RKO (cell line): ENCODE measurements around the gene GZMA.

Experiments used
- DNase-seq: peaks from one replicate; pipeline ENCODE4 v3.0.0-alpha.2; 2016; ENCODE audit warnings: low spot score

Gene GZMA

DNA sequence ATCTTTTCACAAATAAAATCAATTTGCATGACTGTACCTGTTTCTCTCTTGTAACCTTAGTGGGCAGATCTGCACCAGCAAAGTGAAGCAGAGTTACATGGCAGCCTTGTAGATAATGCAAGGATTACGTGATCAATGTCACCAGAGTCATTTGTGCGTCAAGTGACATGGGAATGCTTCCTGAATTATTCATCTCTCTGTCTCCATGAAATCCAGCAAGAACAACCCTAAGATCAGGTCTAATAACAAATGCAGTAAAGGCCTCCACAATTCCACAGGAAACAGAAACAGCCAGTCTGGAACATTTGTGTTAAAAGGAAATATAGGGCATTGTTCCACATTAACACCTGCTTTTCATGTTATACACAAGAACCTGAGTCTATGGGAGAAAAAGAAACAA is 7.8 kb downstream of the GZMA start:
- DNase-seq = no peak

DNA sequence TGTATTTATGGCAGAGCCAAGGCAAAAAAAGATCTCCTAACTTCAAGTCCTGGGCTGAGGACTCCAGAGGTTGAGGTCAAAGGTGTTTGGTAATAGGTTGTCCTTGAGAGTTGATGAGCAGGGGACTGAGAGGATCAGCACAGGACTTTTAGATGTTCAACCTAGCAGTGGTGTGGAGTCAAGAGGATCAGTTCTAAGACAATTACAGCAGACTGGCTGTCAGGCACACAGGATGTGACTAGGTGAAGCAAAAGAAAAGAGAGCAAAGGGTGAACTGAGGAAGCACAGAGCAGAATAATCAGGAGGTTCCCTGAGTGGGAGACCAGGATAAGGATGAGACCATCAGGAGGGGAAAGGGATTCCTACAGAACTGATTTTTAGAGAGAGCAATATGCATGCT is 10.9 kb downstream of the GZMA start:
- no peak for DNase-seq

DNA sequence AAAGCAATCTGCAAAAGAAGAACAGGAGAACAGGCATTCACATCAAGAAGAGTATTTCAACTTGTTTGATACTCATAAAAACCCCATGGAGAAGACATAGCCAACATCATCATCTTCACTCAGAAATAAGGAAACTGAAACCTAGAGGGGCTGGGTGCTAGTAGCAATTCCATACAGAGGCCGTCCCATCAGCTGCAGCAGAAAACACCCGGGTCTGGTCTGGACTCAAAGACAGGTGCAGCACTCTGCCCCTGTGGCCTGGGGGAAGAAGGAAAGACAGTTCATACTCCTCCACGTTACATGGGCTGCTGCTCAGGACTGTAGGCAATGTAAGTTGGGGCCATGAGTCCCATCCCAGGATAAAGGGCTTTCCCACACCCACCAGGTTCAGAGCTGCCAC is 11.6 kb downstream of the GZMA start:
- no peak for DNase-seq

DNA sequence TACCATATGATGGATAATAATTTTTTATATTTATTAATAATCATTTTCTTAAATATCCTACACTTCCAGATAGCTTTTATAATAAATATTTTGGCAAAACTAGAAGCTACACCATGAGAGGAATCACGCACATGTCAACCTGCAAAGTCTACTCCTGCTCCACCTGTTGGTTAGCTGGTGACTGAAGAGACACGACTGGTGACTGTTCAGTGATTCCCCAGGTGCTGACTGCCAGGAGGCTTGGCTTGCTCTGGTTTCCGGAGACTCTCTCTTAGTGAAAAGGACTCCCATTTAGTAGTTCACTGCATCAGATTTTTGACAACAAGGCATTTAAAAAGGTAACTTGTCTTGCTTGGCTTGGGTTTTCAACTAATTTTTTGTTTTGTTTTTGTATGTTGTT is 20.9 kb downstream of the GZMA start:
- no peak for DNase-seq

DNA sequence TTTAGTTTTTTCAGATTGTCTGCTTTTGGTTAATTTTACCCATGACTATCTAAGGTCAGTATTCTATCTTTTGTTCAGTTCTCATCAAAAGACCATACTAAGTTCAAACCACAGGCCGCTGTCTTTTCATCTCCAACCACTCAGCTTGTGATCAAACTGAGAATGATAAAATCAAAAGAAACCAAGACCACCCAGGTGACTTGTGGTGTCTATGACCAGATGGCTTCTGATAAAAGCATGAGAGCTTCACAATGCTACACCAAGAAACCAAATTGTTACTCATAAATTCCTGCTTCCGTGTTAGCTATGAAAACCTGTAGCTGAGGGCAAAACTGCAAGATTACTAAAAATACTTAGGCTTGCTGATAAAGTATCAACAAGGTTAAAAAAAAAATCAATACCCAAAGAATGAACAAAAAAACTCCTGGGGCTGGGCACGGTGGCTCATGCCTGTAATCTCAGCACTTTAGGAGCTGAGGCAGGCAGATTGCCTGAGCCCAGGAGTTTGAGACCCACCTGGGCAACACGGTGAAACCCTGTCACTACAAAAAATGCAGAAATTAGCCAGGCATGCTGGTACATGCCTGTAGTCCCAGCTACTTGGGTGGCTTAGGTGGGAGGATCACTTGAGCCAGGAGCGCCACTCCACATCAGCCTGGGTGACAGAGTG is 31.7 kb downstream of the GZMA start:
- no peak for DNase-seq

DNA sequence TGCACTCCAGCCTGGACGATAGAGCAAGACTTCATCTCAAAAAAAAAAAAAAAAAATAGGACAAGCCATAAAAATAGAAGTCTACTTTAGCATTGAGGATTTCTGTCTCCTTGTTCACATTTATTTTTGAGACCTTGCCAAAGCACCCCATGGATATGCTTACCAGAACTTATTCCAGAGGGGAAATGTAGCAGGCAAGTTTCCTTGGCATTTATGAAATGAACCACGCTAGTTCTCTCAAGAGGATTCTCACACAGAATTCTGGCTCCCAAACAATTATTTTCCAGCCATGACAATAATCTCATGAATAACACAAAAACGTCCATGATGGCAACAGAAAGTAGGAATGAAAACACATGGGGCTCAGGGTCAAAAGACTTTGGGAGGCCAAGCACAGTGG is 34.1 kb downstream of the GZMA start:
- no peak for DNase-seq

DNA sequence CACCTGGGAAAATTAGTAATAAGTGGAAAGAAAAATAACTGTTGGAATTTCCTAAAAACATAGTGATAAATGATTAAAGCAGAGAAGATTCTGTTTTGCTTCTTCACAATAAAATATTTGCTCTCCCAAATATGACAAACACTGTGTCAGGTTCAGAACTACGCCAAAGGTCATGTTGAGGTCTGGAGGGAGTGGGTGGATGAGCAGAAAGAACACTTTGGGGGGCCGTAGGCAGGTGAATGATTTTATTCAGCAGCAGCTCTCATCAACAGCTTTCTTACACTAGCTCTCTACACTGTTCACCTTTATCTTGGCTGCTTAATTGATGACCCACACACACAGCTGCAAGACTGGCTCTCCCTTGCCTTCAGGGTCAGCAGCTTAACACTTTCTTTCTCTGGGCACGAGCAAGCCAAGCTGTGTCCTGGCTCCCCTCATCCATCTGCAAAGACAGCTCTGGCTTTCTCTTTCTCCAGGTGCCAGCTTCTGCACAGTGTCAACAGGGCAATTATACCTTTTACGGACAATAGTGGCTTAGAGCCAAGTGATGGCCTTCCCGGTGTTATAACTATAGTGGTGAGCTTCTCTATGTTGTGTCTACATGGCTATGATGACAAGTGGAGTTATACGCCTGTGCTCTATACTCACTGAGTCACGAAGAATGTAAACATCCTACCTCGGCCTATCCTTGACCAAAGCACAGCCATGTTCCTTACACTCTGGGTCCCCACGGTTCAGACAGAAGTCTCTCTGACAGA is 38.6 kb downstream of the GZMA start:
- no peak for DNase-seq

DNA sequence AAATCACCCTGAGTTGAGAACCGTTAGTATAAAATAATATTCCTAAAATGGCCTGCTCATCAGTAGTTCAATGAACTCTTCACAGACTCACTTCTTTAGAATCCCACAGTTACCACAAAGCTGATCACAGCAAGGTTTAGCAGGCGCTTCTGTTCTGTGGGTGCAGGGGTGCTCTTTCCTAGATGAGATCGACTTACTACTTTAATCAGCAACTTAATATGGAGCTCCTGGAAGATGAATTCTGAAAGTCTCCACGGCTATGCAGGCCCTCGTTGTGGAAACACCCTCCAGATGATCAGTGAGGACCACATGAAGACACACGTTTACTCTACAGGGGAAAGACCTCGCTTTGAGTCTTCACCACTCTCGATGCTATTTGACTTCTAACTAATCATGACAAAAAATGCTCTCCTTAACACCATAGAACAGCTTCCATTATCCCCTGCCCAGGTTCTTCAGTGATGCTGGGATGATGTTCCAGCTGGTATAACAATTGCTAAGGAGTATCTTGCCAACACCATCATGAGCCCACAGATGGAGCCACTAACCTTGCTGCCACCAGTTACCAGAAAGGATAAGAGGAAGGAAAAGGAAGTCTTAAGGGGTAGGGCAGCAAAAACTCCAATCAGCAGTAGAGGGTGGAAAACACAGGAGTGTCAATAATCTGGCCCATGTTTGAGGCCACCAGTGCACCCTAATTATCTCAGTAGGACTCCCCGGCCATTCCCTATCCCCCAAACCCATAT is 39.7 kb downstream of the GZMA start:
- DNase-seq = no peak

DNA sequence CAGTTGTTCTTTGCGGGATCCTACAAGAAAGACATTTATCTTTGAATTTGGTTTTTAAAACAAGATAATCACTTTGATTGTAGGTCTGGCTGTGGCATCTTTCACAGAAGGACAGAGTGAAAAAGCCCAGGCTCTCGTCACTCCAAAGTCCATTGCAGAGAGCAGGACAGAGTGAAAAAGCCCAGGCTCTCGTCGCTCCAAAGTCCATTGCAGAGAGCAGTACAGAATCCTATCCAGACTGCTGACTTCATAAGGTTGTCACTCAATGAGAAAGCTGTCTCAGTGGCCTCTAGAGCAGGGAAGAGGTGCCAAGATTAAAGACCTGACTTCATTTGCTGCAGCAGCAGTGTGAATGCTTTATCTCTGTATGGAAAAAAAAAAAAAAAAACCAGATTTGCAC is 41.2 kb downstream of the GZMA start:
- no peak for DNase-seq

DNA sequence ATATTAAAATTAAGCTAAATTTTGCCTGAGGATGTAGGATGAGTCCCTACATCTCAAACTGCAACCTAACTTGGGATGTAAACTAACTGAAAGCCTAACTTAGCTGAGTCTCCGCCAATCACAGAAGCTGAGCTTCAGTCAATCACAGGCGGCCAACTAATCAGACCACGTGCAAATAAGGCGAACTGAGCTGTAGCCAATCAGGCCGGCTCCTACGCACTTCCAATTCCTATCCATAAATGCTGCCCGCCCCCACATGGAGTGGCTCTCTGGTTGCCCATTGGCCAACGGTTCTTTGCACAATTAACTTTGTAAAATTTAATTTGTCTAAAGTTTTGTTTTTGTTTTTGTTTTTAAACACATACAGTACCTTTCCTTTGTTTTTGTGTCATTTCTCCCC is 43.6 kb downstream of the GZMA start:
- no peak for DNase-seq

DNA sequence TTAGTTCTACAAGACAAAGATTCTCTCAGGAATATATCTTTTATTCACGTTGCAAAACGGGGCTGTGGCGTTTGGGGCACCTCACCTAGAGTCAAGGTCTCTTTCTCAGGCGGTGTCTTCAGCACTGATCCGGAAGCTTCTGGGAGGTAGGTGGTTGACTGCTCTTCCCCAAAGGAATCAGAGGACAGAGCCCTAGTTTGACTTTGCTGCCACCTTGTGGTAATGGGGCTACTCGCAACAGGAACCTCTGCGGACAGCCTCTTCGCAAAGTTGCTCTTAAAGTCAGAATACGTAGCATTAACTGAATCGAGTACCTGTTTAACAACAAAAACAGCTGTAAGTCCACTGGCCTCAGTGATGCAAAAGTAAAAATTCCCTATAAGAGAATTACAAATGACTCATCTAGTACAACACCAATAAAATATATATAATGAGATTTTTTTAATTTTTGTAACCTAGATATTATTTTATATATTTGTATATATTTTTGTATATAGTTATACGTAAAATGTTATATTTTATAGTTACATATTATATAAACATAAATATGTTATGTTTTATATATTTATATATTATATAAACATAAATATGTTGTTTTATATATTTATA is 44.2 kb downstream of the GZMA start:
- DNase-seq = peak; percentile 82

DNA sequence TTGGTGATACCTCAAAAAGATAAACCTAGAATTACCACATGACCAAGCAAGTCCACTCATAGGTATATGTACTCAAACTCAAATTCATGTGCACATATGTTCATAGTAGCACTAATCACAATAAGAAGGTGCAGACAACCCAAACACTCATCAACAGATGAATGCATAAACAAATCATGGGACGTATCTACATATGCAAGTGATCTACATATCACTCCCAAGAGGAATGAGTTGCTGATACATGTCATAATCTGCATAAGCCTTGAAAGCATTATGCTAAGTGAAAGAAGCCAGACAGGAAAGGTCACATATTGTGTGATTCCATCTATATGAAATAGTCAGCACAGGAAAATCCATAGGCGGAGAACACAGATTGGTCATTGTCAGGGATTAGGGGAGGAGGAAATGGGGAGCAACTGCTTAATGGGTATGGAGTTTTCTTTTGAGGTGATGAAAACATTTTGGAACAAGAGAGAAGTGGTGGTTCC is 46.9 kb downstream of the GZMA start:
- DNase-seq = no peak

DNA sequence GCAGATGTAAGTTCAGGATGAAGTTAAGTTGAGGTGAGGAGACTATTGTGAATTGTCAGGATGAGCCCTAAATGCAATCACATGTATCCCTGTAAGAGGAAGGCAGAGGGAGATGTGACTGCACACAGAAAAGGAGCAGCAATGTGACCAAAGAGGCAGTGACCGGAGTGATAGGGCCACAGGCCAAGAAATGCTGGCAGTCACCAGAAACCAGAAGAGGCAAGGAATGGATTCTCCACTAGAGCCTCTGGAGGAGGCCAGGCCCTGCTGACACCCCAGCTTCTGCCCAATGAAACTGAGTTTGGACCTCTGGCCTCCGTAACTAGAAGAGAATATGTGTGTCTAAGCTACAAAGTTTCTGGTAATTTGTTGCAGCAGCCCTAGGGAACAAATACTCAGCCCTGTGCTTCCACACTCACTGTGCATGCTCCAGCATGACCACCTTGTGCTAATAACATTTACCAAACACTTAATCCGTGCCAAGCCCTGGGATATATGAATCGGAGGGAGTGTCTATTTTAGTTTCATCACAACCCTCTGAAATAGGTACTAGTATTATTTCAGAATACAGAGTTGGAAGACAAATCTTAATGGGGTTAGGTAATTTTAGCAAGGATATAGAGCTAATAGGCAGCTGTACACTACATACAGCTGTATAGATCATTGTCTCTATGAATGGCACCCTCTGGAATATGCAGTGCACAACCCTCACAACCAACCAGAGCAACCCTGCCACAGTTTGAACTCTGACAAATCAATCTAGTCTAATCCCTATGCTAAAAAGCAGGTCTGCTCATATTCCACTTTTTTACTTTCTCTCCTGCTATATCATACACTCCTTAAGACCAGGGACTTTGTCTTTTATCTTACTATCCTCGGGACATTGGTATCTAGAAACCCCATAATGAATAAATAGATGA is 49.7 kb downstream of the GZMA start:
- no peak for DNase-seq

DNA sequence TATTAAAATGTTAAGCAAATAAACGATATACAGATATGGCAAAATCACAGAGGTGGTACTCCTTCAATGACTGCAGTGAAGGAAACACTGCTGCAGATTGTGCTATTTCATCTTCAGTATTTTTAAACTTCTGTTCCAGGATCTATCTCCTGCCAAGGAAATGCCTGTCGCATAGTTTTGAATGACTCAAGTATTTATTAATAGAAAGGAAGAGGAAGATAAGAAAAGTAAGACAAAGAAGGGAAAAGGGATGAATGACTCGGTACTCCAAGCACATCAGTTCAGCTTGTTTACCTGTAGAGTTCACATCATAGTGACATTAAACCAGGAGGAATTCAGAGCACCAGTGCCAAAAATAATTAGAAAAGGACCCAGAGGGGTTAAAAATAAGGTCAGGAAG is 52.4 kb downstream of the GZMA start:
- DNase-seq = no peak
